OCI-LY3 (cell line): ENCODE results near the gene CLCN2.
A peak's percentile ranks its signal among the peaks of the same experiment; 100 is the strongest.

Experiments used
- H2AFZ ChIP-seq: fragments of 200-600, 300-600 bp; shearing (Covaris generic); 2 replicates; pipeline ENCODE4 v1.6.0; 2014; ENCODE audit warnings: antibody characterized with exemption, low read depth, low read length
- H3K27ac ChIP-seq: fragments of 200-600, 300-600 bp; sonication (generic); 2 replicates; pipeline ENCODE4 v1.5.1; 2014; ENCODE audit warnings: mild to moderate bottlenecking, low read length, moderate library complexity, mixed read lengths
- H3K27me3 ChIP-seq: fragments of 200-600, 300-600 bp; sonication (generic); 2 replicates; pipeline ENCODE4 v1.6.1; 2014; ENCODE audit warnings: low read depth, low read length, mixed read lengths
- H3K36me3 ChIP-seq: fragments of 200-600, 300-600 bp; sonication (generic); replicated peaks from 2 replicates; pipeline ENCODE3; 2014; ENCODE audit warnings: low read depth, low read length, mixed read lengths
- H3K4me1 ChIP-seq: fragments of 300-600, 200-600 bp; sonication (generic); 2 replicates; pipeline ENCODE4 v1.6.1; 2014; ENCODE audit warnings: low read length, mixed read lengths
- H3K4me2 ChIP-seq: fragments of 200-600, 300-600 bp; sonication (generic); 2 replicates; pipeline ENCODE4 v1.6.1; 2014; ENCODE audit warnings: low read length, mixed read lengths
- H3K4me3 ChIP-seq: fragments of 300-600, 200-600 bp; sonication (generic); 2 replicates; pipeline ENCODE4 v1.5.1; 2014; ENCODE audit warnings: antibody characterized with exemption, mild to moderate bottlenecking, low read length, moderate library complexity
- H3K79me2 ChIP-seq: fragments of 300-600, 200-600 bp; shearing (Covaris generic); 2 replicates; pipeline ENCODE4 v1.6.1; 2014; ENCODE audit warnings: mild to moderate bottlenecking, low read length, mixed read lengths
- H3K9ac ChIP-seq: fragments of 300-600, 200-600 bp; shearing (Covaris generic); 2 replicates; pipeline ENCODE4 v1.6.0; 2014; ENCODE audit warnings: mild to moderate bottlenecking, low read length, moderate library complexity
- H3K9me3 ChIP-seq: fragments of 200-600, 300-600 bp; shearing (Covaris generic); 2 replicates; pipeline ENCODE4 v1.6.1; 2014; ENCODE audit warnings: low read length, mixed read lengths; ENCODE audit not compliant: insufficient read depth
- H4K20me1 ChIP-seq: fragments of 200-600, 300-600 bp; sonication (generic); 2 replicates; pipeline ENCODE4 v1.6.1; 2016; ENCODE audit warnings: low read length, mixed read lengths; ENCODE audit not compliant: insufficient read depth
- EZH2phosphoT487 ChIP-seq: fragments of 200-600 bp; shearing (Covaris generic); IDR thresholded peaks from 2 replicates; pipeline ENCODE4 v1.6.1; 2018; ENCODE audit warnings: antibody characterized with exemption, mixed run types, low read depth
- TF ChIP-seq, protein P1 (sequence below): fragments of 200-600, 300-600 bp; sonication (generic); IDR thresholded peaks from 2 replicates; pipeline ENCODE4 v1.5.1; 2014; ENCODE audit warnings: antibody characterized with exemption, low read length, low read depth

Gene CLCN2

DNA sequence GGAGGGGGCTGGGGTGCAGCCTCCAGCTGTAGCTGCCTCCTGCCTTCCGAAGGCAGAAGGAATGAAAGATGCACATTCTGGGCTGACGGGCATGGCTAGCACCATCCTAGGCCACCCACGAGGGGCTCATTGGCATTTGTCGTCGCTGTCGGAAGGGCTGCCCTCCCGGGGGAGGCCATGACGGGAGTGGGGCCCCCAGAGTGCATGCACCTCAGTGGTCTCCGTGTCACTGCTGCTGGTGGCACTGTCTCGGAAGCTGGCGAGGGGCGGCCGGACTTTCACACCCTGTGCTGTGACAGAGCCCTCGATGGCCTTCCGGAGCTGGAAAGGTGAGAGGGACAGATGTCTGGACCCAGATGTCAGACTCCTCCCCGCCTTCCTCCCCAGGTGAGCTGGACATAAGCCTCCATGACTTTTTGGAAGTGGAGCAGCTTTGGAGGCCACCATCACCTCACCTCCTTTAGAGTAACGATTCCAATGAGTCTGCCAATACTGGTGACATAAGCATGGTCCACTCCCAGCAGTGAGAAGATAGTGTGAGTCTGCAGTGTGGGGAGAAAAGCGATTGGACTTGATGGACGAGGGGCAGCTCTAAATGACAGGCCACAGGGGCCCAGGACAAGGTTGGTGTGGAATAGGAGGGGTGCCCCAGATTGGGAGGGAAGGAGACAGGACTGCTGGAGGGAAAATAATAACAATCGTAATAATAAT, 14.8 kb downstream of the CLCN2 start:
- Histone ChIP-seq H3K9ac (no peak overlapping the region), H3K27ac (no peak overlapping the region), H3K4me1 (no peaks in the 10 kb centered on the region), H3K9me3 (no peaks in the 10 kb centered on the region), H2AFZ (no peak overlapping the region), H4K20me1 (no peaks in the 10 kb centered on the region), H3K79me2 (no peaks in the 10 kb centered on the region), H3K4me2 (no peak overlapping the region), H3K27me3 (no peaks in the 10 kb centered on the region), H3K4me3 (no peak overlapping the region), H3K36me3 (no peaks in the 10 kb centered on the region)
- TF ChIP-seq, protein P1, sequence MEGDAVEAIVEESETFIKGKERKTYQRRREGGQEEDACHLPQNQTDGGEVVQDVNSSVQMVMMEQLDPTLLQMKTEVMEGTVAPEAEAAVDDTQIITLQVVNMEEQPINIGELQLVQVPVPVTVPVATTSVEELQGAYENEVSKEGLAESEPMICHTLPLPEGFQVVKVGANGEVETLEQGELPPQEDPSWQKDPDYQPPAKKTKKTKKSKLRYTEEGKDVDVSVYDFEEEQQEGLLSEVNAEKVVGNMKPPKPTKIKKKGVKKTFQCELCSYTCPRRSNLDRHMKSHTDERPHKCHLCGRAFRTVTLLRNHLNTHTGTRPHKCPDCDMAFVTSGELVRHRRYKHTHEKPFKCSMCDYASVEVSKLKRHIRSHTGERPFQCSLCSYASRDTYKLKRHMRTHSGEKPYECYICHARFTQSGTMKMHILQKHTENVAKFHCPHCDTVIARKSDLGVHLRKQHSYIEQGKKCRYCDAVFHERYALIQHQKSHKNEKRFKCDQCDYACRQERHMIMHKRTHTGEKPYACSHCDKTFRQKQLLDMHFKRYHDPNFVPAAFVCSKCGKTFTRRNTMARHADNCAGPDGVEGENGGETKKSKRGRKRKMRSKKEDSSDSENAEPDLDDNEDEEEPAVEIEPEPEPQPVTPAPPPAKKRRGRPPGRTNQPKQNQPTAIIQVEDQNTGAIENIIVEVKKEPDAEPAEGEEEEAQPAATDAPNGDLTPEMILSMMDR = no peak
- TF ChIP-seq EZH2phosphoT487 = no peak

DNA sequence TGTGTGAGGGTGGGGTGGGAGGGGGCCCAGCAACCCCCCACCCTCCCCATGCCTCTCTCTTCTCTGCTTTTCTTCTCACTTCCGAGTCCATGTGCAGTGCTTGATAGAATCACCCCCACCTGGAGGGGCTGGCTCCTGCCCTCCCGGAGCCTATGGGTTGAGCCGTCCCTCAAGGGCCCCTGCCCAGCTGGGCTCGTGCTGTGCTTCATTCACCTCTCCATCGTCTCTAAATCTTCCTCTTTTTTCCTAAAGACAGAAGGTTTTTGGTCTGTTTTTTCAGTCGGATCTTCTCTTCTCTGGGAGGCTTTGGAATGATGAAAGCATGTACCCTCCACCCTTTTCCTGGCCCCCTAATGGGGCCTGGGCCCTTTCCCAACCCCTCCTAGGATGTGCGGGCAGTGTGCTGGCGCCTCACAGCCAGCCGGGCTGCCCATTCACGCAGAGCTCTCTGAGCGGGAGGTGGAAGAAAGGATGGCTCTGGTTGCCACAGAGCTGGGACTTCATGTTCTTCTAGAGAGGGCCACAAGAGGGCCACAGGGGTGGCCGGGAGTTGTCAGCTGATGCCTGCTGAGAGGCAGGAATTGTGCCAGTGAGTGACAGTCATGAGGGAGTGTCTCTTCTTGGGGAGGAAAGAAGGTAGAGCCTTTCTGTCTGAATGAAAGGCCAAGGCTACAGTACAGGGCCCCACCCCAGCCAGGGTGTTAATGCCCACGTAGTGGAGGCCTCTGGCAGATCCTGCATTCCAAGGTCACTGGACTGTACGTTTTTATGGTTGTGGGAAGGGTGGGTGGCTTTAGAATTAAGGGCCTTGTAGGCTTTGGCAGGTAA, 15.9 kb downstream of the CLCN2 start:
- Histone ChIP-seq H3K4me3 (no peak overlapping the region), H3K9me3 (no peaks in the 10 kb centered on the region), H3K4me1 (no peaks in the 10 kb centered on the region), H2AFZ (no peak overlapping the region), H3K27ac (no peak overlapping the region), H3K36me3 (no peaks in the 10 kb centered on the region), H3K79me2 (no peaks in the 10 kb centered on the region), H4K20me1 (no peaks in the 10 kb centered on the region), H3K9ac (no peak overlapping the region), H3K4me2 (no peak overlapping the region), H3K27me3 (no peaks in the 10 kb centered on the region)
- no peak for TF ChIP-seq EZH2phosphoT487
- TF ChIP-seq, protein P1 = peak; percentile 22; the same call in 1 of the 2 replicates

DNA sequence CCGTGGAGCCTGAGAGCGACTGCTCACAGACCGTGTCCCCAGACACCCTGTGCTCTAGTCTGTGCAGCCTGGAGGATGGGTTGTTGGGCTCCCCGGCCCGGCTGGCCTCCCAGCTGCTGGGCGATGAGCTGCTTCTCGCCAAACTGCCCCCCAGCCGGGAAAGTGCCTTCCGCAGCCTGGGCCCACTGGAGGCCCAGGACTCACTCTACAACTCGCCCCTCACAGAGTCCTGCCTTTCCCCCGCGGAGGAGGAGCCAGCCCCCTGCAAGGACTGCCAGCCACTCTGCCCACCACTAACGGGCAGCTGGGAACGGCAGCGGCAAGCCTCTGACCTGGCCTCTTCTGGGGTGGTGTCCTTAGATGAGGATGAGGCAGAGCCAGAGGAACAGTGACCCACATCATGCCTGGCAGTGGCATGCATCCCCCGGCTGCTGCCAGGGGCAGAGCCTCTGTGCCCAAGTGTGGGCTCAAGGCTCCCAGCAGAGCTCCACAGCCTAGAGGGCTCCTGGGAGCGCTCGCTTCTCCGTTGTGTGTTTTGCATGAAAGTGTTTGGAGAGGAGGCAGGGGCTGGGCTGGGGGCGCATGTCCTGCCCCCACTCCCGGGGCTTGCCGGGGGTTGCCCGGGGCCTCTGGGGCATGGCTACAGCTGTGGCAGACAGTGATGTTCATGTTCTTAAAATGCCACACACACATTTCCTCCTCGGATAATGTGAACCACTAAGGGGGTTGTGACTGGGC, 16.7 kb downstream of the CLCN2 start:
- Histone ChIP-seq H3K9ac (no peak overlapping the region), H3K79me2 (no peaks in the 10 kb centered on the region), H2AFZ (no peak overlapping the region), H3K36me3 (no peaks in the 10 kb centered on the region), H3K27ac (no peak overlapping the region), H4K20me1 (no peaks in the 10 kb centered on the region), H3K4me1 (no peaks in the 10 kb centered on the region), H3K4me3 (no peak overlapping the region), H3K9me3 (no peaks in the 10 kb centered on the region), H3K27me3 (no peaks in the 10 kb centered on the region), H3K4me2 (no peak overlapping the region)
- TF ChIP-seq, protein P1 = no peak
- TF ChIP-seq EZH2phosphoT487 = no peak
